Measurements from ENCODE around the gene SPCS2. TPM values are rescaled to one million over a fixed set of nuclear protein-coding genes. Genes with fewer than 3 reads are reported as not detected.
"Not testable (repeated sequence)": the region's sequence is repeated elsewhere in the genome, so short reads cannot be mapped to it uniquely, and the experiment has no call there.

SPCS2 gene
- total RNA-seq, 2 experiments from 2014 or later = 112 to 114 TPM

DNA sequence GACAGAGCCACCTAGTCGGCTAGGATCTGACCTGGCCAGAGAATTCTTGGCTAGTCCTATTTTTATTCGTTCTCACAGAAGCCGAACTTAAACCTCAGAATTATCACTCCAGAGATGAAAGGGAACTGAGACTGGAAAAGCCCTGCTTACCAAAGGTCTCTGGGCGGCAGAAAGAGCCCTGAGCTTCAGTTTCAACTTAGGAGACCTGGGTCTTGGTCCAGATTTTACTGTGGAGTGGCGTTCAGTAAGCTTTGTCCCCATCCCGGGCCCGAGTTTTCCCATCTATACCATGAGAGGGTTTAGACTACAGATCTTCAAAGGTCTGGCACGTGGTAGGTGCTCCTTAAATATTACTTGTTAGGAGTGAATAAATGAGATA, 40.2 kb downstream of the SPCS2 start:
- DNase-seq (no peak), ATAC-seq (ENCODE audit: low read depth) (no peak)
- Mint-ChIP-seq H3K27ac (peak overlapping the region; percentile 92), H3K27me3 (no peaks in the 10 kb centered on the region), H3K36me3 (peaks cover 2% of the 10 kb centered on the region), H3K4me3 (peak overlapping the region; percentile 93), H3K4me1 (peaks cover 18% of the 10 kb centered on the region), H3K9me3 (no peaks in the 10 kb centered on the region)
- POLR2A ChIA-PET = interaction anchor here (1.0 to 1.8 kb wide), 6 partner anchors 11 to 153 kb away, joined by 4 to 7 read pairs (median 4); partner anchors contain the start of genes SPCS2 and XRRA1

DNA sequence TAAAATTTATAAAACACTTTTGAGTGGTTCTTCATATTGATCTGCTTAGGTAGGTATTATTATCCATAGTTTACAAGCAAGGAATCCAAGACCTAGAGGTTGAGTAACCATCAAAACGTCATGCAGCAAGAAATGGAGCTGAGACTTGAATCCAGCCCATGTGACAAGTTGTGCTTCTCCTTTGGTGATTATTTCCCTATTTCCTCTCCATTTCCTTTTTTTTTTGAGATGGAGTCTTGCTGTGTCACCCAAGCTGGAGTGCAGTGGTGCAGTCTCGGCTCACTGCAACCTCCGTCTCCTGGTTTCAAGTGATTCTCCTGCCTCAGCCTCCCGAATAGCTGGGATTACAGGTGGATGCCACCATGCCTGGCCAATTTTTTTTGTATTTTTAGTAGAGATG, 41.1 kb downstream of the SPCS2 start:
- not testable (repeated sequence) for H3K9me3 Mint-ChIP-seq; H3K27ac Mint-ChIP-seq; ATAC-seq (ENCODE audit: low read depth); DNase-seq; H3K36me3 Mint-ChIP-seq; H3K27me3 Mint-ChIP-seq
- Mint-ChIP-seq H3K4me1 (peaks cover 18% of the 10 kb centered on the region), H3K4me3 (peak overlapping the region; percentile 2)
- POLR2A ChIA-PET = interaction anchor here (1.1 kb wide), 1 partner anchor 12 kb away, joined by 4 read pairs; no protein-coding TSS in a partner anchor

DNA sequence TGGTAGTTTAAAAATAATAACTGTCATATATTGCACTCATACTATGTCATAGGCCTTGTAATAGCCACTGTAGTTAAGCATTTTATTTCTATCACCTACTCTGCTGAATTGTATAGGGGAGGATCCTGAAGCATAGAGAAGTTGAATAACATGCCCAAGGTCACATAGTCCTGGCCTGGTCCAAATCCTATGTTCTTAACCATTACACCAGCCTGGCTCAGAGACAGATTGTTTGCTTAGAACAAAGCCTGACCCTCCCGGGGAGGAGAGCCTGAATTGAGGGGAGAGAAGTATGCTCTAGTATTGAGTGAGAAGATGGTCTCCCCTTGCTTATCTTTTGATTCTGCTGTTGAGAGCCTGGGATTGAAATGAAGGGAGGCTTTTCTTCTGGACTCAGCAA, 41.9 kb downstream of the SPCS2 start:
- POLR2A ChIA-PET = no interaction called here
- Mint-ChIP-seq H3K36me3 (peaks cover 2% of the 10 kb centered on the region), H3K27ac (no peak overlapping the region), H3K9me3 (no peaks in the 10 kb centered on the region), H3K27me3 (no peaks in the 10 kb centered on the region), H3K4me1 (peaks cover 18% of the 10 kb centered on the region), H3K4me3 (no peak overlapping the region)
- no peak for DNase-seq
- ATAC-seq (ENCODE audit: low read depth) = no peak

DNA sequence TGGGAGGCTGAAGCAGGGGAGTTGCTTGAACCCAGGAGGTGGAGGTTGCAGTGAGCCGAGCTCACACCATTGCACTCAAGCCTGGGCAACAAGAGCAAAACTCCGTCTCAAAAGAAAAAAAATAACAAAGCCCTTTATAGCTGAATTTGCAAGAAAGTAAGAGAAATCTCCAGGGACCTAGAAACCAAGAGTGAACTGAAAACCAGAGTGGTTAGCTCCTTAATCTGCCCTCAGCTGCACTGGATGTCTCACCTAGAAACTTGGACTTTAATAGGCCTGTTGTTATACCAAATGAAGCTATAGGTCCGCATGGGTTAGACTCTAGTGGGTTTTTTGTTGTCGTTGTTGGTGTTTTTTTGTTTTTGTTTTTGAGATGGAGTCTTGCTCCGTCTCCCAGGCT, 43.8 kb downstream of the SPCS2 start:
- ATAC-seq (ENCODE audit: low read depth) (no peak), DNase-seq (no peak)
- H3K9me3 Mint-ChIP-seq = no peaks in the 10 kb centered on the region
- no peaks in the 10 kb centered on the region for H3K27me3 Mint-ChIP-seq
- POLR2A ChIA-PET = no interaction called here
- no peak overlapping the region for H3K4me3 Mint-ChIP-seq
- peaks cover 18% of the 10 kb centered on the region for H3K4me1 Mint-ChIP-seq
- H3K36me3 Mint-ChIP-seq = peaks cover 7% of the 10 kb centered on the region
- H3K27ac Mint-ChIP-seq = no peak overlapping the region

DNA sequence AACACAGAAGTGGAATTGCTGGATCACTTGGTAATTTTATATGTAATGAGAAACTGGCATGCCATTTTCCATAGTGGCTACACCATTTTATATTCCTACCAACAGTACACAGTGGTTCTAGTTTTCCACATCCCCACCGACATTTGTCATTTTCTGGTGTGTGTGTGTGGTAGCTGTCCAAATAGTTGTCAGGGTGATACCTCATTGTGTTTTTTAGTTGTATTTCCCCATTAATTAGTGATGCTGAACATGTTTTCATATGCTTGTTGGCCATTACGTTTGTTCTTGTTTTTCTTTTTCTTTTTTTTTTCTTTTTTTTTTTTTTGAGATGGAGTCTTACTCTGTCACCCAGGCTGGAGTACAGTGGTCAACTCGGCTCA, 51.9 kb downstream of the SPCS2 start:
- Mint-ChIP-seq H3K9me3 (no peaks in the 10 kb centered on the region), H3K4me3 (no peak overlapping the region), H3K36me3 (peaks cover 28% of the 10 kb centered on the region), H3K27ac (no peak overlapping the region), H3K27me3 (no peaks in the 10 kb centered on the region), H3K4me1 (peaks cover 10% of the 10 kb centered on the region)
- ATAC-seq (ENCODE audit: low read depth) = no peak
- POLR2A ChIA-PET = interaction anchor here (1.7 kb wide), 1 partner anchor 11 kb away, joined by 4 read pairs; no protein-coding TSS in a partner anchor
- no peak for DNase-seq

DNA sequence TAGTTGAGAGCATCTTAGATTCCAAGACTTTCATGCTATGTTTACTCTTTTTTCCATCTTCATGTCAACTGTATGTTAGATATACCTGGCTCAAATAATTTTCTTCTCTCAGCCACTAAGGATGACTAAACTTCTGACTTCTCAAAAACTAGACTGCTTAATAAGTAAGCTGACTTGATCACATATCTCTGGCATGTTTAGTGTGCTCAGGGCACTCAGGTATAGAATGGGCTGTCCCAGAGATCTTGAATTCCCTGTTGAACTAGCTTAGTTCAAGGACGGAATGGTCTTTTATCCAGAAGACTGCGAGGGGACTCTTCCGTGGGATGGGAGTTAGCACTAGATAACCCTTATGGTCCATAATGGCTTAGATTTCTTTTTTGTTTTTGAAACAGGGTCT, 52.6 kb downstream of the SPCS2 start:
- no peak overlapping the region for H3K27ac Mint-ChIP-seq
- H3K4me3 Mint-ChIP-seq = no peak overlapping the region
- no peaks in the 10 kb centered on the region for H3K9me3 Mint-ChIP-seq
- ATAC-seq (ENCODE audit: low read depth) (no peak), DNase-seq (no peak)
- POLR2A ChIA-PET = interaction anchor here (0.6 to 1.7 kb wide), 2 partner anchors 12 to 79 kb away, joined by 3 to 4 read pairs; no protein-coding TSS in a partner anchor
- H3K27me3 Mint-ChIP-seq = no peaks in the 10 kb centered on the region
- H3K4me1 Mint-ChIP-seq = peaks cover 10% of the 10 kb centered on the region
- peaks cover 32% of the 10 kb centered on the region for H3K36me3 Mint-ChIP-seq

DNA sequence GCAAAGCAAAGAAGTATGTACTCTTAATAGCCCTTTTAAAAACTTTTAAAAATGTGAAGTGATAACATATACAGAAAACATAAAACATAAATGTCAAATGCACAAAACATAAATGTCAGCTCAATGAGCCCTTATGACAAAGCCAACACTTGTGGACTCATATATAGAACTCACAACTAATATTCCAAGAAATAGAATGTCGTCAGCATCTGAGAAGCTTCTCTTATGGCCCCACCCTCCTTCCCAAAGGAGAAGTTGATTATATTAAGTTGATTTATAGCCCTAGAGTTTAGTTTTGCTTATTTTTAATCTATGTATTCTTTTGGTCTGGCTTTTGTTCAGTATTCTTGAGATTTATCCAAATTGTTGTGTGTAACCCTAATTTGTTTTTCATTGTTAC, 53.5 kb downstream of the SPCS2 start:
- POLR2A ChIA-PET = interaction anchor here (1.1 to 1.7 kb wide), 2 partner anchors 13 to 230 kb away, joined by 3 to 4 read pairs; no protein-coding TSS in a partner anchor
- no peaks in the 10 kb centered on the region for H3K27me3 Mint-ChIP-seq

DNA sequence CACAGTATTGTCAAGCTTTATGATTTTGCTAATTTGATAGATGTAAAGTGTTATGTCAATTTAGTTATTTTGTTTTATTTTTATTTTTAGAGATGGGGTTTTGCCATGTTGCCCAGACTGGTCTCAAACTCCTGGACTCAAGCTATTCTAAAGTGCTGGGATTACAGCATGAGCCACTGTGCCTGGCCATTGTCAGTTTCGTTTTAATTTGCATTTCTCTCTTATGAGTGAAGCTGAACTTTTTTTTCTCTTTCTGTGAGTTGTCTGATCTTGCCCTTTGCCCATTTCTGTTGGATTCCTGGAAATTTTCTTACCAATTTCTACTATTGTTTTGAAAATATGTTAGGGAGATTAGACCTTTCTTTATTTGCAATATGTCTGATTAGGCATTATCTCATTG, 55.1 kb downstream of the SPCS2 start:
- no peak for ATAC-seq (ENCODE audit: low read depth)
- Mint-ChIP-seq H3K4me3 (no peak overlapping the region), H3K27ac (no peak overlapping the region), H3K4me1 (peaks cover 10% of the 10 kb centered on the region), H3K9me3 (no peaks in the 10 kb centered on the region), H3K36me3 (peaks cover 34% of the 10 kb centered on the region), H3K27me3 (no peaks in the 10 kb centered on the region)
- DNase-seq = no peak
- POLR2A ChIA-PET = no interaction called here

More for the DNA sequence above, 53.5 kb downstream of the SPCS2 start:
- ATAC-seq (ENCODE audit: low read depth) = no peak
- DNase-seq = no peak
- Mint-ChIP-seq H3K9me3 (no peaks in the 10 kb centered on the region), H3K36me3 (peaks cover 35% of the 10 kb centered on the region), H3K4me1 (peaks cover 10% of the 10 kb centered on the region), H3K27ac (no peak overlapping the region), H3K4me3 (no peak overlapping the region)

DNA sequence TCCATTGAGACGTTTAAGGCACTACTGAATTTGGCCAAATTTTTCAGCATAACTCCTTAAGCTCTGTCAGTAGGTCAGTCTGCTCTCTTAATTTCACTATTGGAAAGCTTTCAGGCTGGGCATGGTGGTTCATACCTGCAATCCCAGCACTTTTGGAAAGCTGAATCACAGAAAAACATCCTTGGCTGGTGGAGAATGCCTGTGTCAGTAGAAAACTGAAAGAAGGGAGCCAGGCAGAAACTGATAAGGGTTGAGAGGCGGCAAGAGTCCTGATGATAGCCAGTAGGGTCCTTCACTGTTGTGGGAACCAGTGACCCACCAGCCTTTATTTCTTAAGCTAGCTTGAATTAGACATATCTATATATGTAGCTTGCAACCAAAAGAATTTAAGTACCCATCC, 62.3 kb downstream of the SPCS2 start:
- H3K4me3 Mint-ChIP-seq = no peak overlapping the region
- H3K27me3 Mint-ChIP-seq = no peaks in the 10 kb centered on the region
- no peak overlapping the region for H3K27ac Mint-ChIP-seq
- no peaks in the 10 kb centered on the region for H3K9me3 Mint-ChIP-seq
- ATAC-seq (ENCODE audit: low read depth) (no peak), DNase-seq (no peak)
- POLR2A ChIA-PET = no interaction called here
- no peaks in the 10 kb centered on the region for H3K4me1 Mint-ChIP-seq
- H3K36me3 Mint-ChIP-seq = peaks cover 28% of the 10 kb centered on the region

DNA sequence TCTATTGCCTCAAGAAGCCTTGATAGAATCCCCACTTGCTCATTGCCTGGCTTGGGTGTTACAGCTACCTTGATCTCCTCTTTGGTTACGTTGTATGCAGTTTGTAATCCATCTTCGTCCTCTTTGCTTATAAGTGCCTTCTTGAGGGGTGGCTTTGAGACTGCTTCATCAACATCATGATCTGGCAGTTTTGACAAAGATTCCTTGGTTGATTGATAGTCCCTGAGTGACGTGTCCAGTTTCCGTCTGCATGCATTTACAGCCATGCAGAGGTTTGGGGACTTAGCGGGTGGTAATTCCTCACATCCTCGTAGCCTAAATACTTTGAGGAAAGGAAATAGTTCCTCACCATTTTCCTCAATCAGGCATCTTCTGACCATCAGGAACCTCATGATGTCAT, 62.8 kb downstream of the SPCS2 start:
- H3K27ac Mint-ChIP-seq = no peak overlapping the region
- H3K27me3 Mint-ChIP-seq = no peaks in the 10 kb centered on the region
- POLR2A ChIA-PET = no interaction called here
- H3K4me3 Mint-ChIP-seq = no peak overlapping the region
- no peak for DNase-seq
- no peaks in the 10 kb centered on the region for H3K4me1 Mint-ChIP-seq
- peaks cover 25% of the 10 kb centered on the region for H3K36me3 Mint-ChIP-seq
- no peak for ATAC-seq (ENCODE audit: low read depth)
- H3K9me3 Mint-ChIP-seq = no peaks in the 10 kb centered on the region

DNA sequence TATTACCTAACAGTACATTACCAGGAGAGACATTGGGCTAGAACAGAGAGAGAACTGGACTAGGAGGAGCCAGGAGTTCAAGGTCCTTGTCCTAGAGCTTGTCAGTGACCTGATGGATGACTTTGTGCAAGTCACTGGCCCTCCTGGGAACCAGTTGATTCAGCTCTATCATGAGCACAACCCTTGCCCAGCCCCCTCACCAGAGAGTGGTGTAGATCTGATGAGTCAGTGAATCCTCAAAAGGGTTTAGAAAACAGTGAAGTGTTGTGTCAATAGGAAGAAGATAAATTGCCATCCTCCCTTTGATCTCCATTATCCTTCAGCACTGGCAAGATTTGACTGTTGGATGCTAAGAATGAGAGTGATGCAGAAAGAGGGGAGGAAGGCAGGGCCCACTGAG, 64.0 kb downstream of the SPCS2 start:
- Mint-ChIP-seq H3K4me3 (no peak overlapping the region), H3K9me3 (no peaks in the 10 kb centered on the region), H3K36me3 (peaks cover 20% of the 10 kb centered on the region), H3K27ac (no peak overlapping the region), H3K4me1 (no peaks in the 10 kb centered on the region), H3K27me3 (no peaks in the 10 kb centered on the region)
- DNase-seq = no peak
- ATAC-seq (ENCODE audit: low read depth) = no peak
- POLR2A ChIA-PET = no interaction called here

DNA sequence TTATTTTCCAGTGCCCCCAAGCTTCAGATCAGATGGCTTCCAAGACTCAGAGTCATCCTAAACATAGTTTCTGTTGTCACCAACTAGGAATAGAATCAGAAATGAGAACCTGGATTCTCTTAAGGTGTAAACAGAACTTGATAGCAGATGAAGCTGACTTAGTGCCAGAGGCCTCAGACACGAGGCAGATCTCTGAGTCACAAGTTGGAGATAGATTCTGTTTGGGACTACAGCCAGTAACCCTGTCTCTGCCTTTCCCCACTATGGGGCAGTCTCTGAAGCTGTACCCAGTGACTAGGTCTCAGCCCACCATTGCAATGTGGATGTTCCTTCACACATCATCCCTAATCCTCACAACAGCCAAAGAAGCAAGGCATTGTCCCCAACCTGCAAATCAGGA, 65.1 kb downstream of the SPCS2 start:
- H3K36me3 Mint-ChIP-seq = peaks cover 24% of the 10 kb centered on the region
- no peak overlapping the region for H3K27ac Mint-ChIP-seq
- POLR2A ChIA-PET = interaction anchor here (0.6 kb wide), 1 partner anchor 40 kb away, joined by 5 read pairs; no protein-coding TSS in a partner anchor
- H3K9me3 Mint-ChIP-seq = peaks cover 4% of the 10 kb centered on the region
- no peaks in the 10 kb centered on the region for H3K27me3 Mint-ChIP-seq
- DNase-seq (no peak), ATAC-seq (ENCODE audit: low read depth) (no peak)
- no peaks in the 10 kb centered on the region for H3K4me1 Mint-ChIP-seq
- no peak overlapping the region for H3K4me3 Mint-ChIP-seq

DNA sequence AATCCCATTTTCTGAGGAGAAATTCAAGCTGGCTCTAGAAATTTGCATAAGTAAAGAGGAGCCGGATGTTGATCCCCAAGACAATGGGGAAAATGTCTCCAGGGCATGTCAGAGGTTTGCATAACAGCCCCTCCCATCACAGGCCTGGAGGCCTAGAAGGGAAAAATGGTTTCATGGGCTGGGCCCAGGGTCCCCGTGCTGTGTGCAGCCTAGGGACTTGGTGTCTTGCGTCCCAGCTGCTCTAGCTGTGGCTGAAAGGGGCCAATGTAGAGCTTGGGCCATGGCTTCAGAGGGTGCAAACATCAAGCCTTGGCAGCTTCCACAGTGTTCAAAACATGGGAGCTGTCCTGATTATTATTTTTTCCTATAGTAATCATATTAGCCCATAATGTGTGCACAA, 70.1 kb downstream of the SPCS2 start:
- H3K9me3 Mint-ChIP-seq; H3K4me1 Mint-ChIP-seq; H3K27me3 Mint-ChIP-seq; ATAC-seq (ENCODE audit: low read depth); H3K4me3 Mint-ChIP-seq; H3K27ac Mint-ChIP-seq; POLR2A ChIA-PET; DNase-seq: not testable (repeated sequence)
- peaks cover 12% of the 10 kb centered on the region for H3K36me3 Mint-ChIP-seq

DNA sequence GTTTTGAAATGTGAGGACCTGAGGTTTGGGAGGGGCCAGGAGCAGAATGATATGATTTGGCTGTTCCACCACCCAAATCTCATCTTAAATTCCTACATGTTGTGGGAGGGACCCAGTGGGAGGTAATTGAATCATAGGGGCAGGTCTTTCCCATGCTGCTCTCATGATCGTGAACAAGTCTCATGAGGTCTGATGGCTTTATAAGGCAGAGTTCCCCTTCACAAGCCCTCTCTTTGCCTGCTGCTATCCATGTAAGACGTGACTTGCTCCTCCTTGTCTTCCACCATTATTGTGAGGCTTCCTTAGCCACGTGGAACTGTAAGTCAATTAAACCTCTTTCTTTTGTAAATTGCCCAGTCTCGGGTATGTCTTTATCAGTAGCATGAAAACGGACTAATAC, 71.3 kb downstream of the SPCS2 start:
- ATAC-seq (ENCODE audit: low read depth); H3K27me3 Mint-ChIP-seq; POLR2A ChIA-PET; DNase-seq; H3K27ac Mint-ChIP-seq; H3K4me1 Mint-ChIP-seq; H3K4me3 Mint-ChIP-seq; H3K9me3 Mint-ChIP-seq: not testable (repeated sequence)
- H3K36me3 Mint-ChIP-seq = peaks cover 12% of the 10 kb centered on the region

DNA sequence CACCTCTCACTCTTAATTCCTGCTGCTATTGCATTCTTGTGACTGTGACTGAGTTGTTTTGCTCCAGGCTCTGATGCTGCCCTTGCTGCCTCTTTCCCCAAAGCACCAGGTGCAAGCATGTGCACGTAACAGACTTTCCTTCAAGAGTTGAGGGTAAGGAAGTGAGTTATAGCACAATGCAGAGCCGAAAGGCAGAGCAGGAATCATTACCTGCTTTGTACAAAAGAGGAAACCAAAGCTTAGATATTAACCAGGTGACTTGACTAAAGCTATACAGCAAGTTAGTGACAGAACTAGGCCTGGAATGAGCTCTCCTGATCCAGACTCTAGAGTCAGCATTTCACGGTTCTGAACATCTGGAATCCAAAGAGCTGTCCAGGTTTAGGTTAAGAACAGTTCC, 73.2 kb downstream of the SPCS2 start:
- POLR2A ChIA-PET = no interaction called here
- no peak for ATAC-seq (ENCODE audit: low read depth)
- no peak overlapping the region for H3K27ac Mint-ChIP-seq
- no peaks in the 10 kb centered on the region for H3K27me3 Mint-ChIP-seq
- H3K4me1 Mint-ChIP-seq = no peaks in the 10 kb centered on the region
- peaks cover 4% of the 10 kb centered on the region for H3K9me3 Mint-ChIP-seq
- no peak overlapping the region for H3K4me3 Mint-ChIP-seq
- peaks cover 9% of the 10 kb centered on the region for H3K36me3 Mint-ChIP-seq
- DNase-seq = no peak

All from activated naive CD8-positive, alpha-beta T cell treated with anti-CD3 and anti-CD28 coated beads, Interleukin-2, amount 10 ng/mL, durations not matched to agents 7 days and 5 days (primary cell).